Measurements from ENCODE around the gene CNNM3. TPM values are rescaled to one million over a fixed set of nuclear protein-coding genes. Genes with fewer than 3 reads are reported as not detected.

Gene CNNM3
- total RNA-seq, 4 donors from 2014 or later: 3.7 to 10.2 (median 5.5) TPM

GRCh38 chr2:96853321-96853720 lies 37.3 kb downstream of the CNNM3 start:
- WGBS, 2 donors: 92 to 93% methylated on average over 12 to 14 of the region's 15 CpGs
- Histone ChIP-seq H3K4me3 (no peak overlapping the region), H3K4me1 (peaks cover 9 to 33% (median 19%) of the 10 kb centered on the region in 3 donors), H3K27ac (no peak overlapping the region), H3K36me3 (peaks cover 8 to 59% (median 16%) of the 10 kb centered on the region in 3 donors), H3K27me3 (no peaks in the 10 kb centered on the region), H3K9me3 (no peaks in the 10 kb centered on the region)
- DNase-seq: no peak
- TF ChIP-seq POLR2A (IDR thresholded peaks at IDR 0.05) (no peak), CTCF (IDR thresholded peaks at IDR 0.05) (no peak)
- intact Hi-C loops (cut with DNase I): loop anchor here (5.0 kb wide), 1 partner anchor 36 kb away; the partner anchor contains the start of gene CNNM3

GRCh38 chr2:96856776-96857666 lies 41.0 kb downstream of the CNNM3 start:
- Histone ChIP-seq H3K4me3 (peak overlapping the region; percentile 75 to 87 (median 78)), H3K4me1 (peaks cover 16 to 70% (median 47%) of the 10 kb centered on the region in 3 donors), H3K27ac (peak overlapping the region; percentile 82 to 90 (median 88)), H3K36me3 (peaks cover 20 to 44% (median 25%) of the 10 kb centered on the region in 3 donors), H3K9me3 (no peaks in the 10 kb centered on the region), H3K27me3 (no peaks in the 10 kb centered on the region)
- intact Hi-C loops (cut with DNase I): loop anchor here (5.0 kb wide), 1 partner anchor 95 kb away; no protein-coding TSS in a partner anchor
- no peak for TF ChIP-seq CTCF (IDR thresholded peaks at IDR 0.05)
- no peak for TF ChIP-seq POLR2A (IDR thresholded peaks at IDR 0.05)
- 19 to 21% methylated on average over 14 to 18 of the region's 27 CpGs for WGBS, 2 donors
- DNase-seq: no peak

- Histone ChIP-seq H3K9me3 (no peaks in the 10 kb centered on the region), H3K4me1 (peaks cover 16 to 75% (median 47%) of the 10 kb centered on the region in 3 donors), H3K27me3 (no peaks in the 10 kb centered on the region), H3K36me3 (peaks cover 21 to 44% (median 27%) of the 10 kb centered on the region in 3 donors), H3K4me3 (peak within 1 kb of the TSS; percentile 75 to 87 (median 78)), H3K27ac (peak within 1 kb of the TSS; percentile 85 to 90 (median 88))
- intact Hi-C loops (cut with DNase I): loop anchor here (5.0 kb wide), 1 partner anchor 94 kb away; no protein-coding TSS in a partner anchor
- TF ChIP-seq POLR2A (IDR thresholded peaks at IDR 0.05) (peak in 3 of 4 donors; percentile 47 to 83 (median 75)), CTCF (IDR thresholded peaks at IDR 0.05) (peak; percentile 71 to 97 (median 88))
- peak; percentile 83 for DNase-seq
- 0% methylated on average over 6 to 15 of the region's 81 CpGs for WGBS, 2 donors
Observed at GRCh38 chr2:96857667-96858372, 41.8 kb downstream of the CNNM3 start, which contains the start of gene ANKRD39. Gene ANKRD39 (minus strand): TSS chr2:96858016. CDS start chr2:96857987, 29 bp downstream.

GRCh38 chr2:96859099-96859649 lies 43.1 kb downstream of the CNNM3 start:
- H3K36me3 ChIP-seq: peaks cover 32 to 44% (median 34%) of the 10 kb centered on the region in 3 donors
- H3K27ac ChIP-seq: peak overlapping the region; percentile 85 to 90 (median 86)
- peak overlapping the region in 1 of 4 donors; percentile 76 for H3K4me3 ChIP-seq
- DNase-seq: no peak
- no peaks in the 10 kb centered on the region for H3K27me3 ChIP-seq
- intact Hi-C loops (cut with DNase I): loop anchor here (5.0 kb wide), 1 partner anchor 93 kb away; no protein-coding TSS in a partner anchor
- 48 to 52% methylated on average over 3 to 5 of the region's 11 CpGs for WGBS, 2 donors
- peaks cover 16 to 88% (median 49%) of the 10 kb centered on the region in 3 donors for H3K4me1 ChIP-seq
- no peak for TF ChIP-seq POLR2A (IDR thresholded peaks at IDR 0.05)
- H3K9me3 ChIP-seq: no peaks in the 10 kb centered on the region

GRCh38 chr2:96859681-96860064 lies 43.6 kb downstream of the CNNM3 start:
- no peak for DNase-seq
- H3K36me3 ChIP-seq: peaks cover 37 to 48% (median 39%) of the 10 kb centered on the region in 3 donors
- intact Hi-C loops (cut with DNase I): loop anchor here (5.0 kb wide), 1 partner anchor 93 kb away; no protein-coding TSS in a partner anchor
- peak overlapping the region; percentile 85 to 90 (median 86) for H3K27ac ChIP-seq
- TF ChIP-seq CTCF (IDR thresholded peaks at IDR 0.05) (no peak), POLR2A (IDR thresholded peaks at IDR 0.05) (no peak)
- H3K9me3 ChIP-seq: no peaks in the 10 kb centered on the region
- H3K27me3 ChIP-seq: no peaks in the 10 kb centered on the region
- no peak overlapping the region for H3K4me3 ChIP-seq
- H3K4me1 ChIP-seq: peaks cover 16 to 91% (median 48%) of the 10 kb centered on the region in 3 donors
- WGBS, 2 donors: 33 to 38% methylated on average over 4 of the region's 4 CpGs
